Endothelial cell of umbilical vein (primary cell): Measurements from ENCODE around the gene IDI1. TPM values are rescaled to one million over a fixed set of nuclear protein-coding genes. Genes with fewer than 3 reads are reported as not detected.

Experiments used
- BruUV-seq: library from RNA; stranded (reverse); fragments of 400-500 nt; replicated peaks from 2 replicates; lab custom pipeline; 2021; lab: Mats Ljungman, UMichigan
- CTCF ChIA-PET: fragments of 300-600, 350-600 bp; sonication (Branson Sonifier 250); formaldehyde crosslinking; loops from one replicate; lab custom pipeline; 2021; ENCODE audit warnings: antibody characterized with exemption, inconsistent platforms; lab: Charles Lee
- POLR2A ChIA-PET: fragments of 300-600, 350-600 bp; sonication (Branson Sonifier 250); formaldehyde crosslinking; loops from one replicate; lab custom pipeline; 2021; ENCODE audit warnings: antibody characterized with exemption, inconsistent platforms; lab: Charles Lee
- DNase-seq: peaks from one replicate; pipeline ENCODE4 v3.0.0-alpha.2; 2011; ENCODE audit warnings: low read depth, low spot score
- FAIRE-seq: peaks from 2 replicates; lab custom pipeline; 2011; peaks lifted over from hg19 to GRCh38; lab: Jason Lieb, UNC
- H2AFZ ChIP-seq: 2 replicates; pipeline ENCODE4 v1.6.0; 2012; ENCODE audit warnings: low read depth, low read length, control low read depth, inconsistent platforms
- H3K27ac ChIP-seq: 2 replicates; pipeline ENCODE4 v1.5.1; 2011; ENCODE audit warnings: low read depth, mild to moderate bottlenecking, control low read depth, low read length, moderate library complexity; ENCODE audit not compliant: insufficient read depth
- H3K27me3 ChIP-seq, 2 experiments: 2 replicates each; pipeline versions ENCODE4 v1.6.0 to v1.6.1; 2011; ENCODE audit warnings: low read length in 2 of 2, mixed read lengths in 1 of 2; ENCODE audit not compliant: control insufficient read depth in 2 of 2, insufficient read depth in 2 of 2
- H3K36me3 ChIP-seq, 2 experiments: 2 replicates in 1 of 2; 3 replicates in 1 of 2; pipeline ENCODE4 v1.5.1; 2011; ENCODE audit warnings: low read length in 2 of 2, mild to moderate bottlenecking in 1 of 2, moderate library complexity in 1 of 2; ENCODE audit not compliant: control insufficient read depth in 2 of 2, insufficient read depth in 2 of 2; ENCODE audit errors: extremely low read depth in 1 of 2
- H3K4me1 ChIP-seq: 3 replicates; pipeline ENCODE4 v1.5.1; 2011; ENCODE audit warnings: mild to moderate bottlenecking, low read length; ENCODE audit not compliant: control insufficient read depth, insufficient read depth; ENCODE audit errors: extremely low read depth
- H3K4me2 ChIP-seq: 2 replicates; pipeline ENCODE4 v1.6.1; 2011; ENCODE audit warnings: low read length, control low read depth, mixed read lengths; ENCODE audit not compliant: insufficient read depth
- H3K4me3 ChIP-seq, 3 experiments: fragments of 200-600 bp in 1 of 3; sonication (generic), shearing (Covaris generic) in 1 of 3; replicated peaks in 1 of 3; 2 replicates each; pipeline ENCODE4 v1.5.1; 2011 to 2016; ENCODE audit warnings: control low read depth in 3 of 3, low read length in 3 of 3, mild to moderate bottlenecking in 2 of 3, inconsistent platforms in 1 of 3, low read depth in 1 of 3, moderate library complexity in 1 of 3; ENCODE audit not compliant: insufficient read depth in 1 of 3
- H3K79me2 ChIP-seq: 2 replicates; pipeline ENCODE4 v1.6.0; 2012; ENCODE audit warnings: low read length, inconsistent platforms; ENCODE audit not compliant: control insufficient read depth, insufficient read depth
- H3K9ac ChIP-seq: replicated peaks from 2 replicates; pipeline ENCODE3; 2011; ENCODE audit warnings: low read length, control low read depth; ENCODE audit not compliant: insufficient read depth; ENCODE audit errors: extremely low read depth
- H3K9me1 ChIP-seq: replicated peaks from 3 replicates; pipeline ENCODE4 v1.6.0; 2011; ENCODE audit warnings: mild to moderate bottlenecking, low read length; ENCODE audit not compliant: control insufficient read depth, insufficient read depth; ENCODE audit errors: extremely low read depth
- H3K9me3 ChIP-seq: replicated peaks from 2 replicates; pipeline ENCODE4 v1.5.1; 2012; ENCODE audit warnings: low read length, inconsistent platforms; ENCODE audit not compliant: control insufficient read depth, insufficient read depth
- H4K20me1 ChIP-seq: replicated peaks from 2 replicates; pipeline ENCODE3; 2011; ENCODE audit warnings: mild to moderate bottlenecking, low read length; ENCODE audit not compliant: control insufficient read depth, insufficient read depth; ENCODE audit errors: extremely low read depth
- EZH2 ChIP-seq: IDR thresholded peaks from 2 replicates; pipeline ENCODE4 v1.6.1; 2012; ENCODE audit warnings: borderline replicate concordance, low read depth, mild to moderate bottlenecking, moderate library complexity, low read length, inconsistent platforms; ENCODE audit not compliant: severe bottlenecking
- FOS ChIP-seq: IDR thresholded peaks from 2 replicates; pipeline ENCODE4 v1.6.1; 2011; ENCODE audit warnings: mild to moderate bottlenecking, low read length, moderate library complexity, borderline replicate concordance; ENCODE audit not compliant: insufficient read depth
- GATA2 ChIP-seq: IDR thresholded peaks from 2 replicates; pipeline ENCODE4 v1.7.0; 2011; ENCODE audit warnings: low read depth, mild to moderate bottlenecking, moderate library complexity, mixed read lengths, low read length; ENCODE audit not compliant: insufficient read length, insufficient read depth
- JUN ChIP-seq: IDR thresholded peaks from 2 replicates; pipeline ENCODE4 v1.6.1; 2011; ENCODE audit warnings: borderline replicate concordance, low read depth; ENCODE audit not compliant: insufficient read length, insufficient read depth
- MYC ChIP-seq: IDR thresholded peaks from one replicate; pipeline ENCODE4 v1.6.1; 2011; ENCODE audit warnings: mild to moderate bottlenecking, low read depth, low read length
- POLR2A ChIP-seq: IDR thresholded peaks from 2 replicates; pipeline ENCODE4 v1.6.1; 2012; ENCODE audit warnings: low read depth, mild to moderate bottlenecking, control low read depth, low read length
- POLR2AphosphoS5 ChIP-seq: IDR thresholded peaks from 2 replicates; pipeline ENCODE4 v1.6.1; 2012; ENCODE audit warnings: low read depth, mild to moderate bottlenecking, control low read depth, low read length, moderate library complexity; ENCODE audit not compliant: insufficient read depth
- dilution Hi-C: fragments of 300-500 bp; cut with MboI; formaldehyde crosslinking; loops from one replicate; pipeline ENCODE4 v1.15.0; 2019; ENCODE audit warnings: low sequenced_read_pairs; ENCODE audit not compliant: extremely low pct_ligation_motif_present
- intact Hi-C: fragments of 100-400 bp; cut with micrococcal nuclease; formaldehyde crosslinking; loops from one replicate; pipeline ENCODE4 v1.10.0; 2022
- polyA plus RNA-seq, 4 experiments: library from polyadenylated mRNA; depleted of rRNA in 3 of 4; stranded (reverse) in 3 of 4; unstranded in 1 of 4; fragments of >200 nt; gene quantifications; 2 replicates each; pipeline versions ENCODE4 v1.2.1 to v1.2.3, GENCODE V29; 2011 to 2012; ENCODE audit warnings: missing spikeins in 1 of 4
- total RNA-seq: library from RNA; stranded (reverse); gene quantifications from 2 replicates; pipeline ENCODE4 v1.2.3, GENCODE V29; 2021
- TF ChIP-seq, protein P1 (sequence below), 2 donors: IDR thresholded peaks; 1 replicate in 1 of 2; 2 replicates in 1 of 2; pipeline ENCODE4 v1.5.1; 2011; ENCODE audit warnings: low read length in 2 of 2, mild to moderate bottlenecking in 2 of 2, moderate library complexity in 2 of 2, control low read depth in 1 of 2, inconsistent platforms in 1 of 2, low read depth in 1 of 2; ENCODE audit not compliant: insufficient read depth in 1 of 2; ENCODE audit errors: extremely low read depth in 1 of 2
- TF ChIP-seq, protein P2 (sequence below): IDR thresholded peaks from 2 replicates; pipeline ENCODE4 v1.6.1; 2011; ENCODE audit not compliant: insufficient read depth, insufficient read length

Gene IDI1
- total and polyA plus RNA-seq, 2 donors (not counting 3 experiments of a cell fraction or from before 2014, with no cell fraction given), result 42.2 to 63.0 TPM

DNA sequence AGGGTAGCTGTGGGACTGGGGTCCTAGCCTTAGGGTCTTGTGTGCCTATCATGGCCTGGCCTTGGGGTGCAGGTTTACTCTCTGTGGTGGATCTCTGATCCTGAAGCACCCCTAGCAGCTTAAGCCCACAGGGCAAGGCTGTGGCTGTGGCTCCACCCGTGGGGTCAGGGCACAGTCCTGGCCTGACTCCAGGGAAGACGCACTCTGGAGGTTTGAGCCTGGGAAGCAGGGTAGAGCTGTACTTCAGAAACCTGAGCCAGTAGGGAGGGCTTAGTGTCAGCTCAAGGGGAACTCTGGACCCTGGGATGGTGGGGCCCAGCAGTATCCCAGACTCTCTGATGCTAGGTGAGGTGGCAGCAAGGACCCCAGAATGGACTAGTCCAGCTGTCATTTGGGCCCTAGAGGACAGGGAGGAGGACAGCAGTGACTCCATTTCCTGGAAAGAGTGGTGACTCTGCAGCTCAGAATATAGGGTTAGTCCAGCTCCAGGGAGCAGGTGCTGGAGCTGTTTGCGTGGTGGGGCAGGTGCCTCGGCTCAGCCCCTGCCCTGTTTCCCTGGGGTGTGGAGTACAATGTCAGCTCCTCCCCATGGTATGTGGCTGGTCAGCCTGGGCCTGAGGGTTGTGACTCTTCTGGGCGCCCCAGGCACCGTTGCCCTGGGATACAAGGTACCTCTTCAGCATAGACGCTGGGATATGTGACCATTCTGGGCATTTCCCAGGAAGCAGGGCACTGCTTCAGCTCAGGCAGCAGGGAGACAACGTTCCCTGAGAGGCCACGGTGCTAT lies 44.8 kb downstream of the IDI1 start:
- H4K20me1 ChIP-seq, result no peaks in the 10 kb centered on the region
- intact Hi-C loops (no loop called here), dilution Hi-C loops (no loop called here)
- ChIA-PET POLR2A (no interaction called here), CTCF (no interaction called here)
- H3K4me2 ChIP-seq, result no peak overlapping the region
- no peak for FAIRE-seq
- no peak for TF ChIP-seq POLR2AphosphoS5
- no peak for TF ChIP-seq JUN
- no peak for TF ChIP-seq FOS
- TF ChIP-seq, protein P1, sequence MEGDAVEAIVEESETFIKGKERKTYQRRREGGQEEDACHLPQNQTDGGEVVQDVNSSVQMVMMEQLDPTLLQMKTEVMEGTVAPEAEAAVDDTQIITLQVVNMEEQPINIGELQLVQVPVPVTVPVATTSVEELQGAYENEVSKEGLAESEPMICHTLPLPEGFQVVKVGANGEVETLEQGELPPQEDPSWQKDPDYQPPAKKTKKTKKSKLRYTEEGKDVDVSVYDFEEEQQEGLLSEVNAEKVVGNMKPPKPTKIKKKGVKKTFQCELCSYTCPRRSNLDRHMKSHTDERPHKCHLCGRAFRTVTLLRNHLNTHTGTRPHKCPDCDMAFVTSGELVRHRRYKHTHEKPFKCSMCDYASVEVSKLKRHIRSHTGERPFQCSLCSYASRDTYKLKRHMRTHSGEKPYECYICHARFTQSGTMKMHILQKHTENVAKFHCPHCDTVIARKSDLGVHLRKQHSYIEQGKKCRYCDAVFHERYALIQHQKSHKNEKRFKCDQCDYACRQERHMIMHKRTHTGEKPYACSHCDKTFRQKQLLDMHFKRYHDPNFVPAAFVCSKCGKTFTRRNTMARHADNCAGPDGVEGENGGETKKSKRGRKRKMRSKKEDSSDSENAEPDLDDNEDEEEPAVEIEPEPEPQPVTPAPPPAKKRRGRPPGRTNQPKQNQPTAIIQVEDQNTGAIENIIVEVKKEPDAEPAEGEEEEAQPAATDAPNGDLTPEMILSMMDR (IDR thresholded peaks at IDR 0.05; ENCODE audit: extremely low read depth in 1 of 2, insufficient read depth in 1 of 2, low read depth in 1 of 2, low read length in 2 of 2), result no peak
- TF ChIP-seq EZH2, result no peak
- no peak for TF ChIP-seq MYC
- TF ChIP-seq POLR2A, result no peak
- no peak for TF ChIP-seq GATA2
- TF ChIP-seq, protein P2, sequence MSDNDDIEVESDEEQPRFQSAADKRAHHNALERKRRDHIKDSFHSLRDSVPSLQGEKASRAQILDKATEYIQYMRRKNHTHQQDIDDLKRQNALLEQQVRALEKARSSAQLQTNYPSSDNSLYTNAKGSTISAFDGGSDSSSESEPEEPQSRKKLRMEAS, result no peak
- H2AFZ ChIP-seq, result no peak overlapping the region
- no peaks in the 10 kb centered on the region for H3K9me3 ChIP-seq
- no peak overlapping the region for H3K4me3 ChIP-seq
- BruUV-seq, result no TSS peak
- H3K9me1 ChIP-seq, result no peaks in the 10 kb centered on the region
- H3K9ac ChIP-seq, result no peak overlapping the region
- peaks cover 26% of the 10 kb centered on the region for H3K79me2 ChIP-seq
- no peaks in the 10 kb centered on the region for H3K4me1 ChIP-seq
- no peaks in the 10 kb centered on the region for H3K27me3 ChIP-seq
- DNase-seq, result no peak
- H3K36me3 ChIP-seq, result peaks cover 36 to 40% of the 10 kb centered on the region in 2 experiments
- H3K27ac ChIP-seq, result no peak overlapping the region
